Kasumi-1 (cell line): ENCODE measurements around the gene MARCHF9.

ENCODE experiments used
- DNase-seq, 2 experiments: peaks; one replicate each; lab custom pipeline; 2025; lab: John Stamatoyannopoulos, UW

The MARCHF9 gene

GRCh38 chr12:57737467-57738460 lies 17.1 kb upstream of the MARCHF9 start:
- DNase-seq: no peak

GRCh38 chr12:57738661-57739237 lies 16.2 kb upstream of the MARCHF9 start, which contains the start of gene AGAP2:
Gene AGAP2, minus strand, starts transcription at chr12:57738742. Its CDS starts 496 bp downstream, at chr12:57738246.
- no peak for DNase-seq

- no peak for DNase-seq
Measured at GRCh38 chr12:57739387-57739786, 15.5 kb upstream of the MARCHF9 start.

GRCh38 chr12:57739914-57740538 lies 14.9 kb upstream of the MARCHF9 start:
- no peak for DNase-seq

GRCh38 chr12:57740656-57741412 lies 14.1 kb upstream of the MARCHF9 start:
- DNase-seq: peak; percentile 92 to 96

GRCh38 chr12:57741413-57741789 lies 13.5 kb upstream of the MARCHF9 start:
- DNase-seq: no peak

GRCh38 chr12:57741844-57742738 lies 12.8 kb upstream of the MARCHF9 start:
- DNase-seq: peak; percentile 89 to 91

- DNase-seq: no peak
Measured at GRCh38 chr12:57743769-57744168, 11.1 kb upstream of the MARCHF9 start.

- DNase-seq: no peak
Measured at GRCh38 chr12:57744194-57744776, 10.6 kb upstream of the MARCHF9 start.

- peak; percentile 99 to 100 for DNase-seq
Measured at GRCh38 chr12:57744777-57745484, 10.0 kb upstream of the MARCHF9 start, which contains the start of gene TSPAN31. Gene TSPAN31, plus strand, starts transcription at chr12:57745039. Its CDS starts 116 bp downstream, at chr12:57745155.

- DNase-seq: no peak
Measured at GRCh38 chr12:57745485-57745881, 9.4 kb upstream of the MARCHF9 start.

GRCh38 chr12:57746025-57746424 lies 8.9 kb upstream of the MARCHF9 start:
- no peak for DNase-seq

- DNase-seq: no peak
Measured at GRCh38 chr12:57749061-57749460, 5.8 kb upstream of the MARCHF9 start.

GRCh38 chr12:57750561-57751431 lies 4.1 kb upstream of the MARCHF9 start:
- no peak for DNase-seq

- no peak for DNase-seq
Measured at GRCh38 chr12:57751432-57751787, 3.5 kb upstream of the MARCHF9 start.

GRCh38 chr12:57751788-57752667 lies 2.9 kb upstream of the MARCHF9 start, which contains the start of gene CDK4:
Gene CDK4, minus strand, starts transcription at chr12:57752310. Its CDS starts 593 bp downstream, at chr12:57751717.
- peak; percentile 98 for DNase-seq

GRCh38 chr12:57752668-57753000 lies 2.3 kb upstream of the MARCHF9 start:
- DNase-seq: no peak
